ENCODE results near the gene SIMC1.
A peak's percentile ranks its signal among the peaks of the same experiment; 100 is the strongest.

The SIMC1 gene

GRCh38 chr5:176365351-176366231, 127.4 kb downstream of the SIMC1 start, which contains the start of gene ARL10:
TSS of gene ARL10 (plus strand) at chr5:176365487. CDS start at chr5:176365564, 77 bp downstream.
- no peak for DNase-seq

- DNase-seq: no peak
Observed at GRCh38 chr5:176366232-176366894, 128.1 kb downstream of the SIMC1 start.

GRCh38 chr5:176368726-176369125, 130.5 kb downstream of the SIMC1 start:
- no peak for DNase-seq

- no peak for DNase-seq
Observed at GRCh38 chr5:176369934-176370711, 131.9 kb downstream of the SIMC1 start.

- no peak for DNase-seq
Observed at GRCh38 chr5:176371621-176372539, 133.7 kb downstream of the SIMC1 start.

- no peak for DNase-seq
Observed at GRCh38 chr5:176373100-176373818, 135.0 kb downstream of the SIMC1 start.

GRCh38 chr5:176379881-176380280, 141.7 kb downstream of the SIMC1 start:
- DNase-seq: no peak

GRCh38 chr5:176381423-176381822, 143.2 kb downstream of the SIMC1 start:
- DNase-seq: no peak

- no peak for DNase-seq
Observed at GRCh38 chr5:176381979-176382378, 143.8 kb downstream of the SIMC1 start.

GRCh38 chr5:176382721-176383120, 144.5 kb downstream of the SIMC1 start:
- DNase-seq: no peak

- no peak for DNase-seq
Observed at GRCh38 chr5:176383248-176383905, 145.2 kb downstream of the SIMC1 start.

- no peak for DNase-seq
Observed at GRCh38 chr5:176383961-176384360, 145.7 kb downstream of the SIMC1 start.

- DNase-seq: no peak
Observed at GRCh38 chr5:176384366-176384930, 146.2 kb downstream of the SIMC1 start.

GRCh38 chr5:176384991-176385390, 146.8 kb downstream of the SIMC1 start:
- no peak for DNase-seq

- DNase-seq: no peak
Observed at GRCh38 chr5:176386491-176386890, 148.3 kb downstream of the SIMC1 start.

- no peak for DNase-seq
Observed at GRCh38 chr5:176387384-176387925, 149.2 kb downstream of the SIMC1 start.

- no peak for DNase-seq
Observed at GRCh38 chr5:176388003-176388443, 149.8 kb downstream of the SIMC1 start.

GRCh38 chr5:176388444-176389134, 150.4 kb downstream of the SIMC1 start, which contains the start of the genes HIGD2A and NOP16:
TSS of gene HIGD2A (plus strand) at chr5:176388751. CDS start at chr5:176388820, 69 bp downstream.
TSS of gene NOP16 (minus strand) at chr5:176388598. CDS start at chr5:176388539, 59 bp downstream.
- DNase-seq: peak; percentile 99

All from NK-92 treated with Interleukin-12 subunit alpha and Interleukin-12 subunit beta, amount 100 ng/mL, for 24 hours (cell line).